Measurements from ENCODE around the gene TPP2.

Gene TPP2

DNA sequence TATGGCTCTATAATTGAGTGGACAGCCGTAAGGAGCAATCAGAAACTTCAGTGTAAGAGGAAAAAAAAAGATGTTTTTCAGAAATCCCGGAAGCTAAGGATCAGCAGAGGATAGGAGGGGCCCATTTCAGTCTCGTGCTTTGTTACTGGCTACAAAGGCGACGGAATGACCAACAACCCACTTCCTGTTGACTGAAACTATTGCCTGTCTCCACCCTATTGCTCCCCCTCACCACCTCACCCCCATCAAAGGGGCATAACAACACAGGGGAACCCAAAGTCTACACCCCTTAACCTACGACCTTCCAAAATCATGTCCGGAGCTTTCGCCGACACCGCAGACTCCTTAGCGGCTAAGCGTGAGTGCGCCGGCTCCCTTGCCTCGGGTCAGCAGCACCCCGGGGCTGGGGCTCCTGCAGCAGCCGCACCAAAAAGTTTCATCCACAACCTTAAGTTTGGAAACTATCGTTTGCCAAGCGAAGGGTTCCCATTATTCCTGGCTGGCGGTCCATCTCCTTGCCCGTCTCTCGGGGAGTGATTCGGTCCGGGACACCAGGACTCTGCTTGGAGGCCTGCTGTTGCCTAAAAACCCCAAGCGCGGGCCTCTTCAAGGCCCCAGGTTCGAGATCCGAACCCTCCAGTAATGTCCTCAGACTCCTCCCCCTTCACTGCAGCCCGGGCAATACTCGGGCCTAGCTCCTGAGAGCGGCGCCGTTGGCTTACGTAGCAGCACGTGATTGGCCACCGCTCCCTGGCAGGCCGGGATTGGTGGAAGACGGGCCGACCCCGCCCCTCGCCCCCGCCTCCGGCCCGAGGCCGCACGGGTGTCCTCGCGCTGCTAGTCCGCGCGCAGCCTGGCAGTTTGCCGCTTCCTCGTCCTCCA is at the start of gene TPP2:
TPP2 (plus strand) TSS at position 840 of the 882 bp plus-strand sequence. CDS start 53 bp downstream, outside the sequence.
- H3K27ac ChIP-seq = peak within 1 kb of the TSS; percentile 95
- POLR2A ChIA-PET (ENCODE audit: low non-redundant PET) = interaction anchor here (0.6 to 1.2 kb wide), 2 partner anchors 9 to 130 kb away, joined by 4 to 8 read pairs; no protein-coding TSS in a partner anchor
- DNase-seq (ENCODE audit: low spot score) = peak; percentile 100
- TF ChIP-seq, protein P1, sequence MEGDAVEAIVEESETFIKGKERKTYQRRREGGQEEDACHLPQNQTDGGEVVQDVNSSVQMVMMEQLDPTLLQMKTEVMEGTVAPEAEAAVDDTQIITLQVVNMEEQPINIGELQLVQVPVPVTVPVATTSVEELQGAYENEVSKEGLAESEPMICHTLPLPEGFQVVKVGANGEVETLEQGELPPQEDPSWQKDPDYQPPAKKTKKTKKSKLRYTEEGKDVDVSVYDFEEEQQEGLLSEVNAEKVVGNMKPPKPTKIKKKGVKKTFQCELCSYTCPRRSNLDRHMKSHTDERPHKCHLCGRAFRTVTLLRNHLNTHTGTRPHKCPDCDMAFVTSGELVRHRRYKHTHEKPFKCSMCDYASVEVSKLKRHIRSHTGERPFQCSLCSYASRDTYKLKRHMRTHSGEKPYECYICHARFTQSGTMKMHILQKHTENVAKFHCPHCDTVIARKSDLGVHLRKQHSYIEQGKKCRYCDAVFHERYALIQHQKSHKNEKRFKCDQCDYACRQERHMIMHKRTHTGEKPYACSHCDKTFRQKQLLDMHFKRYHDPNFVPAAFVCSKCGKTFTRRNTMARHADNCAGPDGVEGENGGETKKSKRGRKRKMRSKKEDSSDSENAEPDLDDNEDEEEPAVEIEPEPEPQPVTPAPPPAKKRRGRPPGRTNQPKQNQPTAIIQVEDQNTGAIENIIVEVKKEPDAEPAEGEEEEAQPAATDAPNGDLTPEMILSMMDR (conservative IDR thresholded peaks at IDR 0.05; ENCODE audit: low read depth) = no peak
- CTCF ChIA-PET = interaction anchor here (0.8 kb wide), 1 partner anchor 134 kb away, joined by 3 read pairs; no protein-coding TSS in a partner anchor

GRCh38 chr13:102548811-102549210 is 48.0 kb upstream of the TPP2 start:
- CTCF ChIA-PET = no interaction called here
- TF ChIP-seq, protein P1 (conservative IDR thresholded peaks at IDR 0.05; ENCODE audit: low read depth) = no peak
- no peak for DNase-seq (ENCODE audit: low spot score)
- no peak overlapping the region for H3K27ac ChIP-seq
- POLR2A ChIA-PET (ENCODE audit: low non-redundant PET) = no interaction called here

DNA sequence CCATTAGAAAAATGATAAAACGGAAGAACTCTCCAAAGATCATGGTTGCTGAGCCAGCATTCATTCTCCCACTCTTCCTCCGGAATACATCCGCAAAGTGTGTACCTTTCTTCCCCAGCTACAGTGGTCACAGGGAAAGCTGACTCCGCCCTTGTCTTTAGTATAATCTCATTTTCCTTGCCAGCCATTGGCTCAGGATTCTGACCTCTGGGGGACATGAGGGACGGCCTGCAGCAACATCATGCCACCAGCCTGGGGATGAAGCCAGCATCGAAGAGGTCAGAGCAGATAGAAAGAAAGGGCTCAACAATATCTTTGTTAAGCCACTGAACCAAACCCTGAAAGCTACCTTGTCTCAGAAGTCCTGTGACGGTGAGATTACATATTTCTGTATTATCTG is 46.3 kb upstream of the TPP2 start:
- TF ChIP-seq, protein P1 (conservative IDR thresholded peaks at IDR 0.05; ENCODE audit: low read depth) = no peak
- no peak overlapping the region for H3K27ac ChIP-seq
- POLR2A ChIA-PET (ENCODE audit: low non-redundant PET) = no interaction called here
- CTCF ChIA-PET = no interaction called here
- no peak for DNase-seq (ENCODE audit: low spot score)

GRCh38 chr13:102555914-102556553 is 40.8 kb upstream of the TPP2 start:
- DNase-seq (ENCODE audit: low spot score) = peak; percentile 45
- ChIA-PET POLR2A (ENCODE audit: low non-redundant PET) (interaction anchor here (0.6 kb wide), 1 partner anchor 319 kb away, joined by 12 read pairs; no protein-coding TSS in a partner anchor), CTCF (interaction anchor here (0.5 to 1.6 kb wide), 22 partner anchors 8 to 1425 kb away, joined by 3 to 19 read pairs (median 4); no protein-coding TSS in a partner anchor)
- TF ChIP-seq, protein P1 (conservative IDR thresholded peaks at IDR 0.05; ENCODE audit: low read depth) = peak; percentile 67
- no peak overlapping the region for H3K27ac ChIP-seq

- DNase-seq (ENCODE audit: low spot score) = no peak
- CTCF ChIA-PET = interaction anchor here (0.6 to 1.6 kb wide), 5 partner anchors 11 to 614 kb away, joined by 3 to 19 read pairs (median 3); no protein-coding TSS in a partner anchor
- H3K27ac ChIP-seq = no peak overlapping the region
- POLR2A ChIA-PET (ENCODE audit: low non-redundant PET) = no interaction called here
- TF ChIP-seq, protein P1 (conservative IDR thresholded peaks at IDR 0.05; ENCODE audit: low read depth) = no peak
These were observed 40.0 kb upstream of the TPP2 start for GRCh38 chr13:102556806-102557205.

DNA sequence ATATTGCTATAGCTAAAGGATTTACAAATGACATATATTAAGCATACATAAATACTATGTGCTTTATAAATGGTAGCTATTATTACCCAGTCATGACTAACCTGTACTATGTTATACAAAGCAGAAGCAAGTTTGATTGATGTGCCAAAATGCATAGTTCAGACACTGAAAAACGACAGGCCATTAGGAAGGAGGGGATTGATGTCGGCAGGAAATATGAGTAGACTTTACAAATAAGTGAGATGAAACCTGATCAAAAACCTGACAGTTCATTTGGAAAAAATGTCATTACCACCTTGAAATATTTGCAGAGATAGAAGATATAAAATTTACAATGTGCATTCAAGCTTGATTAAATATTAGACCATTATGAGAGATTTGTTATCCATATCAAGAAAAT is 38.8 kb upstream of the TPP2 start:
- TF ChIP-seq, protein P1 (conservative IDR thresholded peaks at IDR 0.05; ENCODE audit: low read depth) = no peak
- H3K27ac ChIP-seq = no peak overlapping the region
- no peak for DNase-seq (ENCODE audit: low spot score)
- POLR2A ChIA-PET (ENCODE audit: low non-redundant PET) = no interaction called here
- CTCF ChIA-PET = interaction anchor here (1.1 kb wide), 1 partner anchor 1413 kb away, joined by 5 read pairs; no protein-coding TSS in a partner anchor

All from RWPE1 (cell line).